HG02938 (cell line): Measurements from ENCODE around the gene RIMS4.
"Not testable (repeated sequence)": the region's sequence is repeated elsewhere in the genome, so short reads cannot be mapped to it uniquely, and the experiment has no call there.

Experiments
- ATAC-seq: cut with Tn5 transposase; IDR thresholded peaks from one replicate; pipeline ENCODE4 v1.9.1; 2021; ENCODE audit warnings: mild to moderate bottlenecking, moderate library complexity; ENCODE audit not compliant: unreplicated experiment

RIMS4 gene

DNA sequence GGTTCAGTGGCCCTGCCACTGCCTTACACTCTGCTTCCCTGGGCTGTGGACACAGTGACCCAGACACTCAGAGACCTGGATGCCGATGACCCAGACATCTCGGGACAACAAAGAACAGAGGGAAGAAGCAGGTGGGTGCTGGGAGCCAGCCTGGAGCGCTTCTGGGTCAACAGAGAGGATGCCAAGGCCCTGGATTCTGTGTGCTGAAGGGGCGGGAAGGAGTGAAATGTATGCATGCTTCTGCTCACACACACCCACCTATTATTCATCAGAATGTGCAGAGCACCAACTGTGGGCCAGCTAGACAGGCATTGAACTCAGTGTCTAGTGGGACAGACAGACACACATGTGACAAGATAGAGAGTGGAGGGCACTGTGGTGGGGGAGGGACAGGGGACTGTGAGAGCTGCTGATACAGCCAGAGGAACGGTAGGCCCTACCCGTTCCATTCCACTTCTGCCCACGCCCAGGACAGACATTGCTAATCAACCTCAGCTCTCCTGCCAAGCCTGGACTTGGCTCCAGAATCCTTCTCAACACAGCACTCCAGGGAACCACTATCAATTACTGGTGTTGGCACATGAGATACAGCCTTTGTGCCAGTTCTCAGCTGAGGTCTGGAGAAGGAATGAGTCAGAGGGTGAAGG lies 44.5 kb downstream of the RIMS4 start:
- ATAC-seq, result no peak

DNA sequence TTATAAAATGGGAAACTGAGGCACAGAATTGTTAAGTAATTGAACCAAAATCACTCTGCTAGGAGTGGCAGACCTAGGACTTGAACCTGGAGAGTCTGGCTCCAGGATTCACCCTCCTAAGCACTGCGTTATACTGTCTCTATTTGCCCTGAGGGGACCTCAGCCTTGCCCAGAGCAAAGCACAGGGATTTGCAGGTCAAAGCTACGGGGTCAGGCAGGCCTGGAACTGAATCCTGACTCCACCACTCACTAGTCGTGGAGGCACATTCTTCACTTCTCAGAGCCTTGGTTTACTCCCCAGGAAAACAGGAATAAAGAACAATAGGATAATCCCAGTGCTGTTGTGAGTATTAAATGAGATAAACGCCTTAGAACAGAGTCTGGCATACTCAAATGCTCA lies 45.3 kb downstream of the RIMS4 start:
- no peak for ATAC-seq

DNA sequence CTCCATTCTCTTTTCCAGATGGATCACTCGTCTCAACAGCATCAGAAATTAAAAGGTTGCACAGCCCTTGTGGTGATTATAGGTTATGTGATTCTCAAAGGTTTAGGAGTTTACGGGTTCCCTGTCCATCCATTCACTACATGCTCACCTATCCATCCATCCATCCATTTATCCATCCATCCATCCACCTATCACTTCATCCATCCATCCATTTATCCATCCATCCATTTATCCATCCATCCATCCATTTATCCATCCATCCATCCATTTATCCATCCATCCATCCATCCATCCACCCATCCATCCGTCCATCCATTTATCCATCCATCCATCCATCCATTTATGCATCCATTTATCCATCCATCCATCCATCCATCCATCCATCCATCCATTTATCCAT lies 46.5 kb downstream of the RIMS4 start:
- not testable (repeated sequence) for ATAC-seq

DNA sequence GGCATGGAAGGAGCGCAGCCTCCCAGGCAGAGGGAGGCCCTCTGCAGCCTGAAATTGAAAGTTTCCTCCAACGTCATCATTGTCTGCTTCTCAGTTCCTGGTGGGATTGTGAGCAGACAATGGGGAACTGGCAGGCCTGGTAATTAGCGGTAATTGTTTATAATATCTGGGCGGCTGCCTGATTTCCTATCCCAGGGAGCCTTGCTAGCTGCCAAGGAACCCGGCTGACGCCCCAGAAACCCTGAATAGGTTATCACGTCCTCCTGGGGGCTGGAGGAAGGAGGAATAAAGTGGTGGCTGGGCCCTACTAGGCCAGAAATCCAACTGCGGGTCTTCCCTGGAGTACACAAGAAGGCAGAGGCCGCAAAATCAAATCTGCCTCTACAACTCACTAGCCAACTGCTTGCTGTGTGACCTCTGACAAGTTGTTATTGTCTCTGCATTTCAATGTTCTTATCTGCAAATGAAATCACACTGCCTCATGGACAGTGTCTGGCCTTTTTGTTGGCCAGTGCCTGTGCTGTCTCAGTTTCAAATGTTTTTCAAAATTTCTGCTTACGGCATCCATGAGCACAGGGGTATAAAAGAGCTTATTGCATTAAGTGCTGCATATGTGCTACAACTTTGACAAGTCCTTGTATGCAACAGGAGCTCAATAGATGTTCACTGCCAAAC lies 47.7 kb downstream of the RIMS4 start:
- no peak for ATAC-seq

DNA sequence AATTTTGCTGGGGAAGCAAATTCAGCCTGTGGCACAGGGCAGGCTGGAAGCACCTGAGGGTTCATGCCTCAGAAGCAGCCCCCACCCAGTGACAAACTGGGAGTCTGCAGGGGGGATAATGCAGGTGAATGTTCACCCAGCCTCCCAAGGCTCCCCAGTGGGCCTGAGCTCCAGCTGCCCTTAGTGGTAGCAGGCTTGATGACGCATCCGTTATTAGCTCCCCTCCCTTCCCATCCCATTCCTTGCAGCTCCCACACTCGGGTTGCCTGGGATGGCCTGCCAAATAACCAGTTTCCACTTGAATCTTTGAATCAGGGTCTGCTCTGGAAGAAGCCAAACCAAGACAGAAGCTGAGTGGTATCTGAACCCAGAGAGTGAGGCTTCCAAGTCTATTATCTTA lies 48.9 kb downstream of the RIMS4 start:
- ATAC-seq, result no peak

DNA sequence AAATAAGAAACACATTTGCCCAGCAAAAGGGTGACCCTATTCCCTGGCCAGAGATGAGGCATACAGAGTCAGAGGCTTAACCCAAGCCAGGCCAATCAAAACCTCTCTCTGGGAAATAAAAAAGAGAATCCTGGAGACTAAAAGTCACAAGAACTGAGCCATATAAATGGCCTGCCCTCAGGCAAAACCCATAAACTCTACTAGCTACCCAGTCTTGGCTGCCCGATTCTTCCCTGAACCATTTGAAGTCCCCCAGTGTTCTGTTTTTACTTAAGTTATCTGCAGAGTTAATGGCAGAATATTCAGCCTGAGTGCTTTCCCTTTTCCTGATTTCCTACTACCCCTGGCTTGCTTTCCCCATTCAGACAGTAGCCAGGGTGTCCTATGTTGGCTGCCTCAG lies 50.8 kb downstream of the RIMS4 start:
- ATAC-seq, result no peak

DNA sequence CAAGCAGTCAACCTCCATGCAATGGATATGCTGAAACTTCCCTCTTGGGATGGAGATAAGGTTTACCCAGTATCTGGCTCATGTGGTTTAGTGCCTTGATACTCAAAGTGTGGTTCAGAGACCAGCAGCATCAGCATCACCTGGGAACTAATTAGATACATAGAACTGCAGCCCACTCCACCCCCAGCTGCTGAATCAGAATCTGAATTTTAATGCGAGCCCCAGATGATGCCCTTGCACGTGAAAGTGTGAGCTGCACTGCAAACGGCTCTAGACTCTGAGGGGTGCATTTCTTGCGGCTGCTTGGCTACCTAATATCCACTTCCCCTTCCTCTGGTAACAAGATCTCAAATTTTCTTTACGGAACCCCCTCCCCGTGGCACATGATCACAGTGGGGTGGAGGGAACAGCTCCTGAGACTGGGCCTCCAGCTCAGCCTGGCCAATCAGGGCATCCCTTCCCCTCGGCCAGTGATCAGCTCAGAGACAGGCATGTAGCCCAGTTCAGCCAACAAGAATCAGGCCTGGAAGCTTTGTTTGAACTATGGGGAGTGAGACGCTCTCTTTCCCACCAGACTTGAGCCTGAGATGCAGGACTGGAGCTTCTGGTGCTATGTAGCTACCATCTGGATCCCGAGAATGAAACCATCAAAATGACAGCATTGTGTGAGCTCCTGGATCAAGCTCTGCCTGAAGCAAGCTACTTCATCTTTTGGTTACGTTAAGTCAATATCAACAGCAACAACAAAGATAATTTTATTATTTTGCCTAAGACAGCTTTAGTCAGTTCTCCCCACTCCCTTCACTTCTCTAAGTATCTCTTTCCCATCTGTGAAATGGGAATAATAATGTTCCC lies 51.9 kb downstream of the RIMS4 start:
- ATAC-seq, result no peak

DNA sequence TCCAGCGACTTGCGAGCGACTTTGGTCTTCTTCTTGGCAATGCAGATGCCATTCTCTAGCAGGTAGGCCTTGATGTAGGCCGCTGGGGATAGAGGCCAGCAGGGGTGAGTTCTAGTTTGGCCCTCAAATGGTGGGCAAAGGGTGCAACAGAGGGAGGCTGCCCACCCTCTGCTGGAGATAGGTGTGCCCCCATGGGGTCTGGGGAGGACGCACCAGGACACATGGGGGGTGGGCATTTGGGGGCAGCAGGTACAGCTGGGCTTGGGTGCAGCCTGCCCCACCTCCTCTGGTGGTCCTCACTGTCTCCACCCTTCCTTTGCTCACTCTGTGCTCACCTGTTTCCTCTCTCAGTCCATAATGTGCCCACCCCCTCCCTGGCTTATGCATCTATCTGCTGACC lies 53.4 kb downstream of the RIMS4 start:
- ATAC-seq, result no peak

DNA sequence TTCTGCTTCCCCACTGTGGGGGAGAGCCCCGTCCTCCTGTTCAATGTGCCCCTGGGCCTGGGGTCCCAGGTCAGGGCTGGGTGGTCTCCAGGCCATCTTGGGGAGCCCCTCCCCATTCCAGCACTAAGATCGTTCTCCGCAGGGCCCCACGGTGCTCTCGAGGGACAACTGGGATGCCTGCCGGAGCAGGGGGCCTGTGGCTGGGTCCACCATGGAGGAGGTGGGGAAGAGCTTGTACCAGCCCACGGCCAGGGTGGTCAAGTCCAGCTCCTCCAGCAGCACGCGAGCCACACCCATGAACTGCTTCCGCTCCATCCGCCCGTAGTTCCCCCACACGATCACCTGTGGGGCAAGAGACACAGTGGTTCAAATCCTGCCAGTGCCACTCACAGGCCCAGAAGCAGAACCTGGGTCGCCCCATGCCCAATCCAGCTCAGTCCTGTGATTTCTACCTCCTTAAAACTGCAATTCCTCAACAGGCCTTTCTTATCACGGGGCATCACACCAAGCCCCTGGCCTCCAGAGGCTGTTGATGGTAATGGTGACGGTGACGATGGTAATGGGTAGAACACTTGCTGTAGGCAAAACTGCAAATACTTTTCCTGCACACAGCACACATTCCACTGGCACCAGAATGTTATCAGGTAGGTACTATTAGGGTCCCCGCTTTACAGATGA lies 54.2 kb downstream of the RIMS4 start:
- ATAC-seq, result no peak

DNA sequence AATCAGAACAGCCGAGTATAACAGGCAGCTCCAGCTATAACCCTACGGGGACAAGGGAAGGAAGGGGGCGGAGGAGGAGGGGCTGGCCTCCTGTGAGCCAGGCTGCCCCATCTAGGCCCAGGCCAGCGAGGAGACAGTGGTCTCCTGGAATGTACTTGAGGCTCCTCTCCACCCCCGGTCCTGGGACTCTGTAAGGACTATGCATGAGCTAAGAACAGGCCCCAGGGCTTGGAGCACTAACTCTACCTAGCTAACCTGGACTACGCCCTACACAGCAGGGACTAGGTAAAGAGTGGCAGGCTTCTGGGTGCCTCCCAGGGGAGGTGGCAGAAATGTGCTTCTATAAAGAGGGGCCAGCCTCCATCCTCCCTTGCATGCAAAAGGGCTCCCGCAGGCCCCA lies 55.8 kb downstream of the RIMS4 start:
- ATAC-seq, result no peak

DNA sequence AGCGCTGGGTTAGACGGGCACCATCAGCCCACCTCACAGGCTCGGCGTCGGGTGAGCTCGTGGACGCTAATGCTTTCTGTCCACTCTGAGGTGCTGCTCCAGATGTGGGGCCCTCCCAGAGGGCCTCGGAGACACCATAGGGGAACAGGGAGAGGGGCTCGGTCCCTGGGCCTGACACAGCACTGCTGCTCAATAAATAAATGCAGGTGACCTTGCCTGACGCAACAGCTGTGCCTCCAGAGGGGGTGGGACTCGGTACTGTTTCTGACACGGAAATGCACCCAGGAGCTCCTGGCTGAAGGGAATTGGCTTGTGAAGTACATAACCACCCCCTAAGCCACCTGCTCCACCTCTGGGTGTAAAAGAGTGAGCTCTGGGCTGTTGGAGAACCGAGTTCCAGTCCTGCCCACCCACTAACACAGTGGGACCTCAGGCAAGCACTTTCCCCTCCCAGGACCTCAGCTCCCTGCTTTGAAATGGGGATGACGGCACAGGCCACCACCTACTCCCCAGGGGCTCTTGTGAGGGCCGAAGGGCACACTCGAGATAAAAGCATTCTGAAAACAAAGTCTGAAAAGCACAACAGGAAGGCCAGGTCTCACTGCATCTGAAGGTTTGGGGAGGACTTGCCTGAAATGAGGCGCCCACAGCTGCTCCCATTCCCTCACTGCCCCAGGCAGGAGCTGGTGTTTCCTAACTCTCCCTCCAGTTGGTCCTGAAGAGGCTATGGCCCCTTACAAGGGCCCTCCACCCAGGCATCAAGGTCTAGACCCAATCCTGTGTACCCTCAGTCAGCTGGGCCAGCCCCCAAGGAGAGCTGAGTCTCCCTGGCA lies 58.0 kb downstream of the RIMS4 start:
- no peak for ATAC-seq

DNA sequence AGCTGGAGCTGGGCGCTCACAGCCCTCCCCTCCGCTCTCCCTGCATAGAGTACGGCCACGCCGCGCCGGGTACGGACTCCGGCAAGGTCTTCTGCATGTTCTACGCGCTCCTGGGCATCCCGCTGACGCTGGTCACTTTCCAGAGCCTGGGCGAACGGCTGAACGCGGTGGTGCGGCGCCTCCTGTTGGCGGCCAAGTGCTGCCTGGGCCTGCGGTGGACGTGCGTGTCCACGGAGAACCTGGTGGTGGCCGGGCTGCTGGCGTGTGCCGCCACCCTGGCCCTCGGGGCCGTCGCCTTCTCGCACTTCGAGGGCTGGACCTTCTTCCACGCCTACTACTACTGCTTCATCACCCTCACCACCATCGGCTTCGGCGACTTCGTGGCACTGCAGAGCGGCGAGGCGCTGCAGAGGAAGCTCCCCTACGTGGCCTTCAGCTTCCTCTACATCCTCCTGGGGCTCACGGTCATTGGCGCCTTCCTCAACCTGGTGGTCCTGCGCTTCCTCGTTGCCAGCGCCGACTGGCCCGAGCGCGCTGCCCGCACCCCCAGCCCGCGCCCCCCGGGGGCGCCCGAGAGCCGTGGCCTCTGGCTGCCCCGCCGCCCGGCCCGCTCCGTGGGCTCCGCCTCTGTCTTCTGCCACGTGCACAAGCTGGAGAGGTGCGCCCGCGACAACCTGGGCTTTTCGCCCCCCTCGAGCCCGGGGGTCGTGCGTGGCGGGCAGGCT lies 60.1 kb downstream of the RIMS4 start:
- ATAC-seq, result no peak

DNA sequence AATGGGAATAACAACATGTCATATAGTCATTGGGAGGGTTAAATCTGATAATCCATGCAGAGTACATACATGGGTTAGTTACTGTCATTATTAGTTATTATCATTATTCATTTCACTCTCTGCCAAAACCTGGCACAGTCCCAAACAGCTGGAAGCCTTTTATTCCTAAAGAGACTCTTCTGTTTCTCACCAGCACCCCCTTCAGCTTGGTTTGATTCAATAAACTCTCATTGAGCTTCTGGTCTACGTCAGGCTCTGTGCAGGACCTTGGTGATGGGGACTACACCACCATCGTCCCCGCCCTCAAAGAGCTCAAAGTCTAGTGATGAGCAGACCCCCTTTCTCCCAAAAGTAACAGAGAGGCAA lies 62.4 kb downstream of the RIMS4 start:
- ATAC-seq, result no peak

DNA sequence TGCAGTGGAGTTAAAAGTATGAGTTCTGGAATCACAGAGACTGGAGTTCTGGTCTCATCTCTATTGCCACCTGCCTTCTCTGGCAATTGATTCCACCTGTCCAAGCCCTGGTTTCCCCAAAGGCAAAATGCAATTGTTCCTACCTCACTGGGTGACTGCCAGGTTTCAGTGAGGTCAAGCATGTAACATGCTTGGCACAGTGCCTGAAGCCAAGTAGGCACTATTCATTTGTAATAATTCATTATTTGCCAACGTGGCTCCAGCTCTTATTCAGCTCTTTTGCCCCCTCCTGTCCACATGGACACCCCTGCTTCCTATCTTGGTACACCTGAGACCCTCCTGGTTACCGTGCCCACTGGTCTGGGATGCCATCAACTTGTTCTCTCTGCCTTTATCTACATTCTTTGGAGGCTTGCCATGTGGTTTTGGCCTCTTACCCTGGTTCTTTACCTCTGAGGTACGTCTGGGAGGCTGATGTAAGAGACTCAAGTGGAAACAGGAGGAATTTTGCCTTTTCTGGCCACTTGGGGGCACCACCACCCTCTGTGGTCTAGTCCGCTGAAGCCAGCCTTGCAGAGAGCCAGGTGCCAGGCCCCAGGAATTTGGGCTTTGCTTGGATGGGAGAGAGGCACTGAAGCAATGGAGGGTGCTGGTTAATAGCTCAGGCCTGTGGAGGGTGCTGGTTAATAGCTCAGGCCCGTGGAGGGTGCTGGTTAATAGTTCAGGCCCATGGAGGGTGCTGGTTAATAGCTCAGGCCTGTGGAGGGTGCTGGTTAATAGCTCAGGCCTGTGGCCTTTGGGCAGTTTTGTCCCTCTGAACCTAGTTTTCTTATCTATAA lies 63.0 kb downstream of the RIMS4 start:
- ATAC-seq, result no peak

DNA sequence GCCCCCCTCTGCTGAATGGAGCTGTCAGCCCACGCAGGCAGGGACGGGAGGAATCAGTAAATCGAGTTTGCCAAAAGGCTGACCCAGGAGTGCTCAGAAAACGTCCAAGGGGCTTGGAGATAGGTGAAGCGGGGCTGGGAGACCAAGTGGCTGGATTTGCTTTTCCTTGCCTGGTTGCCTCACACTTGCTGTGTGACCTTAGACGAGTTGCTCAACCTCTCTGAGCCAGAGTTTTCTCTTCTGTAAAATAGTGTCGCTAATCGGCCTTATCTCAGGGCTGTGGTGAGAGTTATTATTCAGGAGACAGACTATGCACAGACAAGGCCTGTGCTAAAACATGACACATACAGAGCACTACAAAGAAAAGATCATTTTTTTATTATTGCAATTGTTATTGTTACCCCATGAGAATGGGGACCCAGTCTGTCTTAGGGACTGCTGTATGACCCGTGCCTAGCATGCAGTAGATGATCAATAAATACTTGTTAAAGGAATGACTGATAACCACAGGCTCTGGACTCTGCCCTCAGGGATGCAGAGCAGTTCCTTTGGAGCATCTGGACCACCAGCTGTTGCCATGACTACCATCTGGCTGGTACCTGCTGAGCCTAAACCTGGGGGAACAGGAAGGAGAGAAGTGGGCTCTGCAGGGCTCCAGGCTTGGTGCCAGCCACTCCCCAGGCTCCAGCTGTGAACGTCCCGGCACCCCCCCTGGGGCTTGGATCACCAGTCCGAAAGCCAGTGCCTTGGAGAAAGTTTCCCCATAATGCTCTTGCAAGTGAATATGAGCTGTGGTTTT lies 63.8 kb downstream of the RIMS4 start:
- no peak for ATAC-seq

DNA sequence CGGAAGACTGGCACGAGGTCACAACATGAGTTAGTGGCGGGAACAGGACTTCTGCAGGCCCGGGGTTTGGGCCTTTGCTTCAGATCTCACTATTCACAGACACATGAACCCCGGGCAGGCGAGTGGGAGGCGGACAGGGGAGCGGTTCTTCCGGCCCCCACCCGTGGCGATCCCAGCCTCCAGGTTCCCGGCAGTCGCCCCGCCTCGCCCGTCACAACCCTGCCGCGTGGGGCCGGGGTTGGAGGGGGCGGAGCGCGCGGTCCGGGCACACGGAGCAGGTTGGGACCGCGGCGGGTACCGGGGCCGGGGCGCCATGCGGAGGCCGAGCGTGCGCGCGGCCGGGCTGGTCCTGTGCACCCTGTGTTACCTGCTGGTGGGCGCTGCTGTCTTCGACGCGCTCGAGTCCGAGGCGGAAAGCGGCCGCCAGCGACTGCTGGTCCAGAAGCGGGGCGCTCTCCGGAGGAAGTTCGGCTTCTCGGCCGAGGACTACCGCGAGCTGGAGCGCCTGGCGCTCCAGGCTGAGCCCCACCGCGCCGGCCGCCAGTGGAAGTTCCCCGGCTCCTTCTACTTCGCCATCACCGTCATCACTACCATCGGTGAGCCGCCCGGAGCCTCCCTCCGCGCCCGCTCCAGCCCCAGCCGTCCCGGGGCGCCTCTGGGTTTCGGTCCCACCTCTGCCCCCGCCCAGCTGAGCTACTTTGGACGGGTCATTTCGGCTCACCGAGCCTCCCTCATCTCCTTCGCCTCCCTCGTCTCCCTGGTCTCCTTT lies 64.6 kb downstream of the RIMS4 start, which contains the start of gene KCNK15:
KCNK15 (plus strand) TSS at position 268 of the 769 bp plus-strand sequence; CDS start at position 314, 46 bp downstream.
- ATAC-seq, result no peak

DNA sequence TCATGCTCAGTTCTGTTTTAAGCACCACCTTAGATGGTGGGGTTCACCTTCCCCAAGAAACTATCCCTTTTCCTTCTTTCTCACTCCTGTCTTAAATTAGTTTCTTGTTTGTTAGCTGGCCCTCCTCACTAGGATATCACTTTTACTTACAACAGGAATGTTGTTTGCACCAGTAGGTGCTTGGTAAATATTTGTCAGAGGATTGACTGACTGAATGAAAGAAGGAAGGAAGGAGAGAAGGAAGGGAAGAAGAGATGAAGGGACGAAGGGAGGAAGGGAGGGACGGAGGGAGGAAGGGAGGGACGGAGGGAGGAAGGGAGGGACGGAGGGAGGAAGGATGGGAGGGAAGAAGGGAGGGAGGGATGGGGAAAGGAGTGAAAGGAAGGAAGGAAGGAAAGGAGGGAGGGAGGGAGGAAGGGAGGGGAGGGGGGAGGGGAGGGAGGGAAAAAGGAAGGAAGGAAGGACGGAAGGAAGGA lies 65.2 kb downstream of the RIMS4 start:
- no peak for ATAC-seq
